ENCODE measurements around the gene LMOD3. TPM values are rescaled to one million over a fixed set of nuclear protein-coding genes. Genes with fewer than 3 reads are reported as not detected.

The LMOD3 gene
- total and polyA plus RNA-seq, 9 of the 15 experiments (the other 6 are each of a cell fraction or from before 2014, with no cell fraction given): 0.03 TPM; not detected in 8

GRCh38 chr3:69085168-69085832 lies 37.1 kb downstream of the LMOD3 start:
- no peaks in the 10 kb centered on the region for H3K9me3 ChIP-seq (replicated peaks; ENCODE audit: control insufficient read depth, insufficient read depth, low read depth, low read length)
- CTCF ChIA-PET (ENCODE audit: low intra/inter-chr PET ratio): no interaction called here
- no peaks in the 10 kb centered on the region for H3K9me1 ChIP-seq (ENCODE audit: control insufficient read depth, insufficient read depth, low read length)
- H3K79me2 ChIP-seq (ENCODE audit: control insufficient read depth, insufficient read depth, low read length): peaks cover 18% of the 10 kb centered on the region
- WGBS (ENCODE audit: insufficient coverage, low coverage, missing lambda C conversion rate): under 1% methylated on average over 22 of the region's 26 CpGs
- H3K27me3 ChIP-seq (ENCODE audit: control insufficient read depth in 2 of 2, insufficient read depth in 2 of 2, low read length in 2 of 2): no peaks in the 10 kb centered on the region
- H3K9ac ChIP-seq (ENCODE audit: insufficient read depth in 1 of 2, low read depth in 2 of 2, low read length in 2 of 2): peak overlapping the region; percentile 75 to 94
- peak overlapping the region; percentile 95 for H2AFZ ChIP-seq (ENCODE audit: low read depth, low read length)
- POLR2A ChIA-PET: interaction anchor here (1.2 kb wide), 1 partner anchor 20 kb away, joined by 3 read pairs; no protein-coding TSS in a partner anchor
- TSS peak; percentile 45 for BruUV-seq (replicated peaks)
- ATAC-seq (peak; percentile 59), FAIRE-seq (no peak), DNase-seq (ENCODE audit: extremely low read depth in 1 of 4, low spot score in 3 of 4) (peak; percentile 15 to 31 (median 18))
- peak overlapping the region; percentile 88 for H3K4me3 ChIP-seq
- peak overlapping the region; percentile 56 for H3K27ac ChIP-seq (ENCODE audit: extremely low read depth, low read depth, low read length)
- peaks cover 9 to 36% of the 10 kb centered on the region in 2 experiments for H3K4me1 ChIP-seq (replicated peaks in 1 of 2; ENCODE audit: control insufficient read depth in 2 of 2, insufficient read depth in 2 of 2, low read length in 2 of 2)
- intact Hi-C loops (cut with micrococcal nuclease): loop anchor here (2.0 kb wide), 1 partner anchor 72 kb away; the partner anchor contains the start of gene EOGT
- no peaks in the 10 kb centered on the region for H3K36me3 ChIP-seq (ENCODE audit: control insufficient read depth, insufficient read depth, low read length)
- H4K20me1 ChIP-seq (replicated peaks; ENCODE audit: control insufficient read depth, insufficient read depth, low read length): no peaks in the 10 kb centered on the region
- in situ Hi-C loops (cut with MboI): no loop called here
- H3K4me2 ChIP-seq (ENCODE audit: insufficient read depth, low read length): peak overlapping the region; percentile 93
- TF ChIP-seq TAF7 (tag; IDR thresholded peaks at IDR 0.05): no peak
- no peak for TF ChIP-seq HEY1 (CRISPR knock-in tag; IDR thresholded peaks at IDR 0.05; ENCODE audit: borderline replicate concordance)
- no peak for TF ChIP-seq MECOM (CRISPR knock-in tag; IDR thresholded peaks at IDR 0.05)
- no peak for TF ChIP-seq GTF3C2 (IDR thresholded peaks at IDR 0.05; ENCODE audit: borderline replicate concordance, extremely low read depth, insufficient read length)
- no peak for TF ChIP-seq CHCHD3 (CRISPR knock-in tag; IDR thresholded peaks at IDR 0.05)
- no peak for TF ChIP-seq BRD9 (IDR thresholded peaks at IDR 0.05; ENCODE audit: low read depth, partially characterized antibody)
- no peak for TF ChIP-seq GATAD2A (IDR thresholded peaks at IDR 0.05)
- TF ChIP-seq HLTF (IDR thresholded peaks at IDR 0.05): no peak
- no peak for TF ChIP-seq RFX1 (IDR thresholded peaks at IDR 0.05)
- no peak for TF ChIP-seq TSC22D4 (tag; IDR thresholded peaks at IDR 0.05)
- no peak for TF ChIP-seq ELF1 (tag; IDR thresholded peaks at IDR 0.05)
- peak; percentile 54 for TF ChIP-seq TFAP4 (CRISPR knock-in tag; IDR thresholded peaks at IDR 0.05; ENCODE audit: borderline replicate concordance)
- no peak for TF ChIP-seq ZNF589 (CRISPR knock-in tag; IDR thresholded peaks at IDR 0.05; ENCODE audit: low read depth)
- TF ChIP-seq MAZ (CRISPR knock-in tag; conservative IDR thresholded peaks at IDR 0.05 in 1 of 2, IDR thresholded peaks at IDR 0.05 in 1 of 2): no peak
- no peak for TF ChIP-seq ARID2 (IDR thresholded peaks at IDR 0.05)
- TF ChIP-seq ZNF639 (CRISPR knock-in tag; conservative IDR thresholded peaks at IDR 0.05 in 1 of 2, IDR thresholded peaks at IDR 0.05 in 1 of 2): no peak
- no peak for TF ChIP-seq CAMTA2 (CRISPR knock-in tag; conservative IDR thresholded peaks at IDR 0.05)

All from K562 (cell line).